Measurements from ENCODE around the gene OPCML. TPM values are rescaled to one million over a fixed set of nuclear protein-coding genes. Genes with fewer than 3 reads are reported as not detected.
A peak's percentile ranks its signal among the peaks of the same experiment; 100 is the strongest.

Gene OPCML
- total and polyA plus RNA-seq, 2 experiments from 2014 or later, result 1.2 to 4.4 TPM

- Histone ChIP-seq H3K4me2 (no peak overlapping the region), H3K9me2 (ENCODE audit: insufficient read depth) (no peaks in the 10 kb centered on the region), H3K27ac (ENCODE audit: low read depth) (no peak overlapping the region), H3K36me3 (ENCODE audit: insufficient read depth) (no peaks in the 10 kb centered on the region), H2AFZ (no peak overlapping the region), H3K79me2 (replicated peaks; ENCODE audit: insufficient read depth) (no peaks in the 10 kb centered on the region), H3K4me1 (ENCODE audit: insufficient read depth) (peaks cover 21% of the 10 kb centered on the region), H3K27me3 (ENCODE audit: insufficient read depth) (no peaks in the 10 kb centered on the region), H3K4me3 (no peak overlapping the region), H3F3A (replicated peaks; ENCODE audit: low read depth) (no peaks in the 10 kb centered on the region), H4K20me1 (replicated peaks; ENCODE audit: insufficient read depth) (no peaks in the 10 kb centered on the region)
- no peaks in the 10 kb centered on the region for H3K36me3 Mint-ChIP-seq (ENCODE audit: low read depth)
- H3K27me3 Mint-ChIP-seq (ENCODE audit: insufficient read depth, low read depth, poor library complexity), result peaks cover 6% of the 10 kb centered on the region
- peaks cover 32% of the 10 kb centered on the region for H3K4me1 Mint-ChIP-seq
- DNase-seq (ENCODE audit: low spot score) (no peak), ATAC-seq (peak; percentile 58)
- H3K27ac Mint-ChIP-seq, result no peak overlapping the region
- no peak overlapping the region for H3K4me3 Mint-ChIP-seq
- TF ChIP-seq CREB1 (CRISPR knock-in tag; IDR thresholded peaks at IDR 0.05; ENCODE audit: low read depth), result no peak
- no peak for TF ChIP-seq ZNF114 (CRISPR knock-in tag; IDR thresholded peaks at IDR 0.05)
- no peak for TF ChIP-seq POLR2AphosphoS5 (IDR thresholded peaks at IDR 0.05; ENCODE audit: low read depth)
- TF ChIP-seq CTCF (conservative IDR thresholded peaks at IDR 0.05; ENCODE audit: low read depth in 2 of 2), result no peak
- TF ChIP-seq REST (IDR thresholded peaks at IDR 0.05; ENCODE audit: unreplicated experiment), result no peak
- TF ChIP-seq ZNF331 (CRISPR knock-in tag; IDR thresholded peaks at IDR 0.05; ENCODE audit: low read depth), result no peak
- TF ChIP-seq NANOG (IDR thresholded peaks at IDR 0.05; ENCODE audit: borderline replicate concordance), result no peak
- TF ChIP-seq ETS1 (IDR thresholded peaks at IDR 0.05), result no peak
- TF ChIP-seq JUNB (IDR thresholded peaks at IDR 0.05; ENCODE audit: unreplicated experiment), result no peak
- no peak for TF ChIP-seq EZH2phosphoT487 (IDR thresholded peaks at IDR 0.05; ENCODE audit: unreplicated experiment)
- TF ChIP-seq ZNF462 (CRISPR knock-in tag; IDR thresholded peaks at IDR 0.05), result no peak
- TF ChIP-seq EZH2 (IDR thresholded peaks at IDR 0.05; ENCODE audit: low read depth, unreplicated experiment), result no peak
- TF ChIP-seq STAT1 (IDR thresholded peaks at IDR 0.05; ENCODE audit: unreplicated experiment), result no peak
- no peaks in the 10 kb centered on the region for H3K9me3 Mint-ChIP-seq
These were observed 691.6 kb downstream of the OPCML start for GRCh38 chr11:132840660-132841059.

Data from GM23338 (cell line).